Measurements from ENCODE around the gene PIK3R1.
A peak's percentile ranks its signal among the peaks of the same experiment; 100 is the strongest.

The PIK3R1 gene

GRCh38 chr5:68215208-68215897 lies at the start of gene PIK3R1:
Gene PIK3R1, plus strand, starts transcription at chr5:68215756. Its CDS starts 10,920 bp downstream, at chr5:68226676.
- H3K27ac ChIP-seq, result peak within 1 kb of the TSS; percentile 95
- TF ChIP-seq CTCF (conservative IDR thresholded peaks at IDR 0.05), result peak; percentile 43; the same call in 1 of the 2 replicates
- TF ChIP-seq ZFX (IDR thresholded peaks at IDR 0.05), result peak; percentile 74

DNA sequence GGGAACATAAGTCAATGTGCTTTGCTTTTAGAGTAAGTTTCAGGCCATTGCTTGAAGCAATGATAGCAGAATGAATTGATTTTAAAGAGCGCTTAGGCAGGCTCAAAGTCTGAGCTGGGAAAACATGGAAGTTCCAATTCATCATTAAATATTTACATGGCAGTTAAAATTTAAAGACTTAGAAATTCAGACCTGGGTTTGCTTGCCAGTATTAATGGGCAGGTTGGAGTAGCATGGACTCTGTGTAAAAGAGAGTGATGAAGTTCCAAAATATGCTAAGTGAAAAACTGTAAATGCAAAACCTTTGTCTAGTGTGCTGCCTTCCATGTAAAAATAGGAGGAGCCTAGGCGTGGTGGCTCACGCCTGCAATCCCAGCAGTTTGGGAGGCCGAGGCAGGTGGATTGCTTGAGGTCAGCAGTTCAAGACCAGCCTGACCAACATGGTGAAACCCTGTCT lies 48.3 kb upstream of the PIK3R1 start:
- TF ChIP-seq ZFX (IDR thresholded peaks at IDR 0.05) (no peak), CTCF (conservative IDR thresholded peaks at IDR 0.05) (no peak)

GRCh38 chr5:68169903-68170302 lies 45.7 kb upstream of the PIK3R1 start:
- no peak overlapping the region for H3K27ac ChIP-seq
- TF ChIP-seq ZFX (IDR thresholded peaks at IDR 0.05), result no peak
- no peak for TF ChIP-seq CTCF (conservative IDR thresholded peaks at IDR 0.05)

More for the DNA sequence above, 48.3 kb upstream of the PIK3R1 start:
- no peak overlapping the region for H3K27ac ChIP-seq

- H3K27ac ChIP-seq, result peak overlapping the region; percentile 16; the same call in 1 of the 2 replicates
- TF ChIP-seq CTCF (conservative IDR thresholded peaks at IDR 0.05) (no peak), ZFX (IDR thresholded peaks at IDR 0.05) (no peak)
Measured at GRCh38 chr5:68170826-68171558, 44.6 kb upstream of the PIK3R1 start.

GRCh38 chr5:68172314-68172713 lies 43.2 kb upstream of the PIK3R1 start:
- no peak for TF ChIP-seq CTCF (conservative IDR thresholded peaks at IDR 0.05)
- TF ChIP-seq ZFX (IDR thresholded peaks at IDR 0.05), result no peak
- H3K27ac ChIP-seq, result no peak overlapping the region

- H3K27ac ChIP-seq, result no peak overlapping the region
- no peak for TF ChIP-seq CTCF (conservative IDR thresholded peaks at IDR 0.05)
Measured at GRCh38 chr5:68173007-68173406, 42.5 kb upstream of the PIK3R1 start.

DNA sequence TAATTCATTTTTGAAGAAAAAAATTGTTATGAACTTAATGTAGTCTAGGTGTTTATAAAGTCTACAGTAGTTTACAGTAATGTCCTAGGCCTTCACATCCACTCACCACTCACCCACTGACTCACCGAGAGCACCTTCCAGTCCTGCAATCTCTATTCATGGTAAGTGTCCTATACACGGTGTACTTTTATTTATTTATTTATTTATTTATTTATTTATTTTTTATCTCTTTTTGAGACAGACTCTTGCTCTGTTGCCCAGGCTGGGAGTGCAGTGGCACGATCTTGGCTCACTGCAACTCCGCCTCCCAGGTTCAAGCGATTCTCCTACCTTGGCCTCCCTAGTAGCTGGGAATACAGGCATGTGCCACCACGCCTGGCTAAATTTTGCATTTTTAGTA lies 39.3 kb upstream of the PIK3R1 start:
- TF ChIP-seq ZFX (IDR thresholded peaks at IDR 0.05) (no peak), CTCF (conservative IDR thresholded peaks at IDR 0.05) (no peak)

More for the DNA sequence above, 39.3 kb upstream of the PIK3R1 start:
- H3K27ac ChIP-seq, result no peak overlapping the region
